NCI-H2171 treated with DMSO at 0.1 percent for 48 hours (cell line): ENCODE data around the gene TRIM8.

ENCODE experiments used
- DNase-seq: peaks from one replicate; lab custom pipeline; 2025; lab: John Stamatoyannopoulos, UW

Gene TRIM8

GRCh38 chr10:102644066-102644645, at the start of gene TRIM8:
TSS of gene TRIM8 (plus strand) at chr10:102644479. CDS start at chr10:102644618, 139 bp downstream.
- DNase-seq, result peak; percentile 43

GRCh38 chr10:102595293-102595692, 49.0 kb upstream of the TRIM8 start:
- no peak for DNase-seq

- no peak for DNase-seq
These were observed 48.4 kb upstream of the TRIM8 start for GRCh38 chr10:102595897-102596296.

GRCh38 chr10:102596506-102596971, 47.7 kb upstream of the TRIM8 start:
- DNase-seq, result peak; percentile 57

GRCh38 chr10:102597131-102597991, 46.9 kb upstream of the TRIM8 start:
- no peak for DNase-seq

- DNase-seq, result no peak
These were observed 46.0 kb upstream of the TRIM8 start for GRCh38 chr10:102598243-102598642.

- DNase-seq, result no peak
These were observed 44.5 kb upstream of the TRIM8 start for GRCh38 chr10:102599565-102600327.

- DNase-seq, result no peak
These were observed 43.5 kb upstream of the TRIM8 start for GRCh38 chr10:102600816-102601215.

- no peak for DNase-seq
These were observed 42.6 kb upstream of the TRIM8 start for GRCh38 chr10:102601639-102602038.

- DNase-seq, result no peak
These were observed 41.8 kb upstream of the TRIM8 start for GRCh38 chr10:102602272-102603045.

- DNase-seq, result no peak
These were observed 40.3 kb upstream of the TRIM8 start for GRCh38 chr10:102603946-102604345.

- no peak for DNase-seq
These were observed 39.8 kb upstream of the TRIM8 start for GRCh38 chr10:102604439-102604841.

GRCh38 chr10:102605712-102606111, 38.6 kb upstream of the TRIM8 start:
- DNase-seq, result no peak

GRCh38 chr10:102608487-102608886, 35.8 kb upstream of the TRIM8 start:
- DNase-seq, result no peak

GRCh38 chr10:102610441-102610887, 33.8 kb upstream of the TRIM8 start:
- no peak for DNase-seq

- no peak for DNase-seq
These were observed 32.7 kb upstream of the TRIM8 start for GRCh38 chr10:102611514-102612087.

- DNase-seq, result no peak
These were observed 31.4 kb upstream of the TRIM8 start for GRCh38 chr10:102612964-102613275.

- DNase-seq, result no peak
These were observed 31.0 kb upstream of the TRIM8 start for GRCh38 chr10:102613286-102613685.

GRCh38 chr10:102613785-102614184, 30.5 kb upstream of the TRIM8 start:
- DNase-seq, result no peak

GRCh38 chr10:102614888-102615287, 29.4 kb upstream of the TRIM8 start:
- no peak for DNase-seq

- no peak for DNase-seq
These were observed 28.9 kb upstream of the TRIM8 start for GRCh38 chr10:102615361-102615760.
